ENCODE data around the gene NIM1K. TPM values are rescaled to one million over a fixed set of nuclear protein-coding genes. Genes with fewer than 3 reads are reported as not detected.

Gene NIM1K
- total and polyA plus RNA-seq, 2 donors (not counting 3 experiments of a cell fraction or from before 2014, with no cell fraction given) = 0.04 to 0.49 TPM

DNA sequence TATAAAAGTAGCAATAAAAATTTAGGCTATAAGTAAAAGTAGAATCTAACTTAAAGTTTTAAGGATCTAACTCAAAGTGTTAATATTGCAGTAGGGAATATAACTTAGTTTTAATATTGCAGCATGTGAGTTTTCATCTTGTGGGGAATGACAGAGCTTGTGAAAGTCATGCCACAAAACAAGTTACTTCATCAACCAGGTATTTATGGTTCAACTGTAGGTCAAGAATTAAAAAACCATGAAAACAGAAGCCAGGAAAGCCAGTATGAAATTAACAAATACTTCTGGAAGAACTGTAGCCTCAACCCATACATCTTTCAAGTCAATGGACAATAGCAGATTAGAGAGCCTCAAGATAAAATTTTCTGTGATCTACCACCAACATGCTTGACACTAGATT, 102.2 kb downstream of the NIM1K start:
- Histone ChIP-seq H3K27ac (ENCODE audit: insufficient read depth, low read depth, low read length) (no peak overlapping the region), H2AFZ (ENCODE audit: low read depth, low read length) (no peak overlapping the region), H3K27me3 (ENCODE audit: control insufficient read depth in 2 of 2, insufficient read depth in 2 of 2, low read length in 2 of 2) (no peaks in the 10 kb centered on the region), H3K9me3 (replicated peaks; ENCODE audit: control insufficient read depth, insufficient read depth, low read length) (no peaks in the 10 kb centered on the region), H3K4me2 (ENCODE audit: insufficient read depth, low read length) (no peak overlapping the region), H3K9ac (replicated peaks; ENCODE audit: extremely low read depth, insufficient read depth, low read length) (no peak overlapping the region), H3K4me3 (replicated peaks in 1 of 3; ENCODE audit: insufficient read depth in 1 of 3, low read depth in 1 of 3, low read length in 3 of 3) (no peak overlapping the region), H3K36me3 (ENCODE audit: control insufficient read depth in 2 of 2, extremely low read depth in 1 of 2, insufficient read depth in 2 of 2, low read length in 2 of 2) (peaks cover 12 to 49% of the 10 kb centered on the region in 2 experiments), H4K20me1 (replicated peaks; ENCODE audit: control insufficient read depth, extremely low read depth, insufficient read depth, low read length) (peaks cover 5% of the 10 kb centered on the region), H3K79me2 (ENCODE audit: control insufficient read depth, insufficient read depth, low read length) (peaks cover 20% of the 10 kb centered on the region), H3K9me1 (replicated peaks; ENCODE audit: control insufficient read depth, extremely low read depth, insufficient read depth, low read length) (no peaks in the 10 kb centered on the region), H3K4me1 (ENCODE audit: control insufficient read depth, extremely low read depth, insufficient read depth, low read length) (no peaks in the 10 kb centered on the region)
- intact Hi-C loops (cut with micrococcal nuclease) = no loop called here
- ChIA-PET CTCF (interaction anchor here (1.0 to 3.1 kb wide), 2 partner anchors 12 to 15 kb away, joined by 4 to 12 read pairs; no protein-coding TSS in a partner anchor), POLR2A (no interaction called here)
- dilution Hi-C loops (cut with MboI; ENCODE audit: extremely low pct_ligation_motif_present, low sequenced_read_pairs) = no loop called here
- TF ChIP-seq POLR2A (IDR thresholded peaks at IDR 0.05; ENCODE audit: low read depth, low read length) = no peak
- no peak for TF ChIP-seq FOS (IDR thresholded peaks at IDR 0.05; ENCODE audit: borderline replicate concordance, insufficient read depth, low read length)
- no peak for TF ChIP-seq JUN (IDR thresholded peaks at IDR 0.05; ENCODE audit: borderline replicate concordance, insufficient read depth, insufficient read length, low read depth)
- BruUV-seq (replicated peaks) = no TSS peak
- peak; percentile 14 for DNase-seq (ENCODE audit: low read depth, low spot score)
- FAIRE-seq = no peak

DNA sequence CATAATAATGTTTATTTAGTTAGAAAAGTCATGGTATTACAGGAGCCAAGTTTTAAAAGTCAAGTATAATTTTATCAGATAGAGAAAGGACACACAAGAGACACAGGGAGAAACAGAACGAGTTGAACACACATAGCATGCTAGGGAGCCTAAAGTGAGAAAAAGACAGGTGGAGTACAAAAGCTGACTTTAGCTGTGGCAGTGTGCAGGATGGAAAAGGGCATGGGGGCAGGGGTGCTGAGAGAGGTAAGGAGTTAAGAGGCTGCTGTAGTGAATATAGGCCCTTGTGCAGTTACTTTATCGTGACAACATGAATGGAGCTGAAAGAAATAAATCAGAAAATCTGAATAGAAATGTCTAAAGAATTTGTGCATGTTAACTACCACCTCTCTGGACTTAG, 103.2 kb downstream of the NIM1K start:
- H3K4me1 ChIP-seq (ENCODE audit: control insufficient read depth, extremely low read depth, insufficient read depth, low read length) = no peaks in the 10 kb centered on the region
- dilution Hi-C loops (cut with MboI; ENCODE audit: extremely low pct_ligation_motif_present, low sequenced_read_pairs) (no loop called here), intact Hi-C loops (cut with micrococcal nuclease) (no loop called here)
- no peak overlapping the region for H3K9ac ChIP-seq (replicated peaks; ENCODE audit: extremely low read depth, insufficient read depth, low read length)
- no peak for DNase-seq (ENCODE audit: low read depth, low spot score)
- POLR2A ChIA-PET = interaction anchor here (0.8 kb wide), 1 partner anchor 18 kb away, joined by 4 read pairs; the partner anchor contains the start of gene HMGCS1
- H3K4me3 ChIP-seq (replicated peaks in 1 of 3; ENCODE audit: insufficient read depth in 1 of 3, low read depth in 1 of 3, low read length in 3 of 3) = no peak overlapping the region
- H3K79me2 ChIP-seq (ENCODE audit: control insufficient read depth, insufficient read depth, low read length) = peaks cover 27% of the 10 kb centered on the region
- BruUV-seq (replicated peaks) = no TSS peak
- TF ChIP-seq, protein P1, sequence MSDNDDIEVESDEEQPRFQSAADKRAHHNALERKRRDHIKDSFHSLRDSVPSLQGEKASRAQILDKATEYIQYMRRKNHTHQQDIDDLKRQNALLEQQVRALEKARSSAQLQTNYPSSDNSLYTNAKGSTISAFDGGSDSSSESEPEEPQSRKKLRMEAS (IDR thresholded peaks at IDR 0.05; ENCODE audit: insufficient read depth, insufficient read length) = no peak
- TF ChIP-seq MYC (IDR thresholded peaks at IDR 0.05; ENCODE audit: low read depth, low read length) (no peak), POLR2A (IDR thresholded peaks at IDR 0.05; ENCODE audit: low read depth, low read length) (no peak), EZH2 (IDR thresholded peaks at IDR 0.05; ENCODE audit: borderline replicate concordance, low read depth, low read length, severe bottlenecking) (no peak), POLR2AphosphoS5 (IDR thresholded peaks at IDR 0.05; ENCODE audit: insufficient read depth, low read depth, low read length) (no peak), FOS (IDR thresholded peaks at IDR 0.05; ENCODE audit: borderline replicate concordance, insufficient read depth, low read length) (no peak), GATA2 (IDR thresholded peaks at IDR 0.05; ENCODE audit: insufficient read depth, insufficient read length, low read depth, low read length) (no peak), JUN (IDR thresholded peaks at IDR 0.05; ENCODE audit: borderline replicate concordance, insufficient read depth, insufficient read length, low read depth) (no peak)
- TF ChIP-seq, protein P2, sequence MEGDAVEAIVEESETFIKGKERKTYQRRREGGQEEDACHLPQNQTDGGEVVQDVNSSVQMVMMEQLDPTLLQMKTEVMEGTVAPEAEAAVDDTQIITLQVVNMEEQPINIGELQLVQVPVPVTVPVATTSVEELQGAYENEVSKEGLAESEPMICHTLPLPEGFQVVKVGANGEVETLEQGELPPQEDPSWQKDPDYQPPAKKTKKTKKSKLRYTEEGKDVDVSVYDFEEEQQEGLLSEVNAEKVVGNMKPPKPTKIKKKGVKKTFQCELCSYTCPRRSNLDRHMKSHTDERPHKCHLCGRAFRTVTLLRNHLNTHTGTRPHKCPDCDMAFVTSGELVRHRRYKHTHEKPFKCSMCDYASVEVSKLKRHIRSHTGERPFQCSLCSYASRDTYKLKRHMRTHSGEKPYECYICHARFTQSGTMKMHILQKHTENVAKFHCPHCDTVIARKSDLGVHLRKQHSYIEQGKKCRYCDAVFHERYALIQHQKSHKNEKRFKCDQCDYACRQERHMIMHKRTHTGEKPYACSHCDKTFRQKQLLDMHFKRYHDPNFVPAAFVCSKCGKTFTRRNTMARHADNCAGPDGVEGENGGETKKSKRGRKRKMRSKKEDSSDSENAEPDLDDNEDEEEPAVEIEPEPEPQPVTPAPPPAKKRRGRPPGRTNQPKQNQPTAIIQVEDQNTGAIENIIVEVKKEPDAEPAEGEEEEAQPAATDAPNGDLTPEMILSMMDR (IDR thresholded peaks at IDR 0.05; ENCODE audit: extremely low read depth in 1 of 2, insufficient read depth in 1 of 2, low read depth in 1 of 2, low read length in 2 of 2) = no peak
- H3K9me3 ChIP-seq (replicated peaks; ENCODE audit: control insufficient read depth, insufficient read depth, low read length) = no peaks in the 10 kb centered on the region
- no peak overlapping the region for H3K4me2 ChIP-seq (ENCODE audit: insufficient read depth, low read length)
- no peaks in the 10 kb centered on the region for H3K27me3 ChIP-seq (ENCODE audit: control insufficient read depth in 2 of 2, insufficient read depth in 2 of 2, low read length in 2 of 2)
- peaks cover 5% of the 10 kb centered on the region for H4K20me1 ChIP-seq (replicated peaks; ENCODE audit: control insufficient read depth, extremely low read depth, insufficient read depth, low read length)
- H3K9me1 ChIP-seq (replicated peaks; ENCODE audit: control insufficient read depth, extremely low read depth, insufficient read depth, low read length) = no peaks in the 10 kb centered on the region
- FAIRE-seq = no peak
- CTCF ChIA-PET = interaction anchor here (1.3 to 3.1 kb wide), 2 partner anchors 11 to 18 kb away, joined by 3 to 12 read pairs; partner anchors contain the start of gene HMGCS1
- H3K27ac ChIP-seq (ENCODE audit: insufficient read depth, low read depth, low read length) = no peak overlapping the region
- H3K36me3 ChIP-seq (ENCODE audit: control insufficient read depth in 2 of 2, extremely low read depth in 1 of 2, insufficient read depth in 2 of 2, low read length in 2 of 2) = peaks cover 12 to 51% of the 10 kb centered on the region in 2 experiments
- no peak overlapping the region for H2AFZ ChIP-seq (ENCODE audit: low read depth, low read length)
